GM12864 (cell line): ENCODE results near the gene EFEMP2.
A peak's percentile ranks its signal among the peaks of the same experiment; 100 is the strongest.
"Not testable (repeated sequence)": the region's sequence is repeated elsewhere in the genome, so short reads cannot be mapped to it uniquely, and the experiment has no call there.

Experiments used
- DNase-seq: peaks from one replicate; pipeline ENCODE4 v3.0.0-alpha.2; 2011; ENCODE audit warnings: low read depth
- H3K4me3 ChIP-seq: 2 replicates; pipeline ENCODE4 v1.5.1; 2011; ENCODE audit warnings: mild to moderate bottlenecking, low read depth, low read length, control low read depth
- CTCF ChIP-seq: IDR thresholded peaks from 2 replicates; pipeline ENCODE4 v1.5.1; 2011; ENCODE audit warnings: low read depth, mild to moderate bottlenecking, moderate library complexity, low read length, control low read depth, inconsistent platforms; ENCODE audit errors: missing control alignments

EFEMP2 gene

GRCh38 chr11:65851083-65851579, 21.5 kb downstream of the EFEMP2 start:
- H3K4me3 ChIP-seq: no peak overlapping the region
- no peak for DNase-seq
- peak; percentile 70 for TF ChIP-seq CTCF

- TF ChIP-seq CTCF: no peak
- H3K4me3 ChIP-seq: no peak overlapping the region
- DNase-seq: no peak
These were observed 22.1 kb downstream of the EFEMP2 start for GRCh38 chr11:65850217-65851082.

- DNase-seq: no peak
- no peak for TF ChIP-seq CTCF
- H3K4me3 ChIP-seq: no peak overlapping the region
These were observed 22.8 kb downstream of the EFEMP2 start for GRCh38 chr11:65849771-65850216.

- H3K4me3 ChIP-seq: no peak overlapping the region
- no peak for TF ChIP-seq CTCF
- DNase-seq: no peak
These were observed 23.2 kb downstream of the EFEMP2 start for GRCh38 chr11:65849366-65849765.

GRCh38 chr11:65848693-65849092, 23.9 kb downstream of the EFEMP2 start:
- not testable (repeated sequence) for DNase-seq, H3K4me3 ChIP-seq

GRCh38 chr11:65847746-65848145, 24.9 kb downstream of the EFEMP2 start:
- H3K4me3 ChIP-seq: no peak overlapping the region
- no peak for DNase-seq
- no peak for TF ChIP-seq CTCF

GRCh38 chr11:65844231-65844872, 28.2 kb downstream of the EFEMP2 start:
- no peak overlapping the region for H3K4me3 ChIP-seq
- DNase-seq: no peak

More at GRCh38 chr11:65844231-65844872, 28.2 kb downstream of the EFEMP2 start:
- TF ChIP-seq CTCF: no peak
